Measurements from ENCODE around the gene INSC. TPM values are rescaled to one million over a fixed set of nuclear protein-coding genes. Genes with fewer than 3 reads are reported as not detected.

INSC gene
- total RNA-seq, 1 experiment from 2014 or later = 0.17 TPM

GRCh38 chr11:15275141-15275540, 160.4 kb downstream of the INSC start:
- H3K4me3 ChIP-seq (replicated peaks in 1 of 2; ENCODE audit: low read depth in 1 of 2, low read length in 2 of 2) = no peak overlapping the region
- H3K4me2 ChIP-seq (ENCODE audit: low read length) = no peak overlapping the region
- H3K9ac ChIP-seq (ENCODE audit: low read length) = no peak overlapping the region
- ChIA-PET CTCF (no interaction called here), RAD21 (ENCODE audit: low non-redundant PET in 1 of 2, low total read pairs in 2 of 2, uncharacterized antibody in 2 of 2, unreplicated experiment in 2 of 2) (no interaction called here), POLR2A (no interaction called here)
- DNase-seq (ENCODE audit: low read depth, low spot score) = no peak
- no peak overlapping the region for H2AFZ ChIP-seq (ENCODE audit: low read depth, low read length, poor library complexity, severe bottlenecking)
- no peaks in the 10 kb centered on the region for H3K9me2 ChIP-seq (ENCODE audit: insufficient read depth)
- intact Hi-C loops (cut with micrococcal nuclease) = no loop called here
- ATAC-seq = no peak
- no peaks in the 10 kb centered on the region for H4K20me1 ChIP-seq (ENCODE audit: insufficient read depth)
- TF ChIP-seq POLR2AphosphoS5 (IDR thresholded peaks at IDR 0.05; ENCODE audit: low read depth, low read length) (no peak), SRF (IDR thresholded peaks at IDR 0.05; ENCODE audit: low read depth) (no peak), EGR1 (IDR thresholded peaks at IDR 0.05; ENCODE audit: low read depth) (no peak), ELF1 (IDR thresholded peaks at IDR 0.05; ENCODE audit: borderline replicate concordance, low read depth) (no peak), CEBPB (IDR thresholded peaks at IDR 0.05; ENCODE audit: low read depth) (no peak), YY1 (IDR thresholded peaks at IDR 0.05; ENCODE audit: extremely low read depth, insufficient replicate concordance, low read depth, low read length) (no peak), ZNF274 (IDR thresholded peaks at IDR 0.05; ENCODE audit: low read depth, low read length) (no peak), ATF3 (IDR thresholded peaks at IDR 0.05) (no peak), MAX (IDR thresholded peaks at IDR 0.05) (no peak)
- BruUV-seq (replicated peaks) = no TSS peak
- H3K9me3 ChIP-seq (ENCODE audit: control insufficient read depth in 1 of 2, insufficient read depth in 1 of 2, low read depth in 1 of 2, low read length in 2 of 2) = no peaks in the 10 kb centered on the region
- H3K27me3 ChIP-seq (ENCODE audit: insufficient read depth, low read length) = peaks cover 19% of the 10 kb centered on the region; the same call in 1 of the 2 replicates
- H3K27ac ChIP-seq (ENCODE audit: low read depth, low read length) = no peak overlapping the region
- H3K4me1 ChIP-seq (ENCODE audit: control insufficient read depth in 1 of 2, insufficient read depth in 2 of 2, low read length in 2 of 2) = 0 out of 4 replicates have a peak, but pooled peaks cover 0 to 4% of the 10 kb centered on the region in 2 experiments
- H3K36me3 ChIP-seq (ENCODE audit: control insufficient read depth in 1 of 2, insufficient read depth in 2 of 2, low read length in 2 of 2) = no peaks in the 10 kb centered on the region
- no peaks in the 10 kb centered on the region for H3K79me2 ChIP-seq (ENCODE audit: insufficient read depth, low read length)

GRCh38 chr11:15276621-15277020, 161.9 kb downstream of the INSC start:
- Histone ChIP-seq H3K27ac (ENCODE audit: low read depth, low read length) (no peak overlapping the region), H3K9ac (ENCODE audit: low read length) (no peak overlapping the region), H3K79me2 (ENCODE audit: insufficient read depth, low read length) (no peaks in the 10 kb centered on the region), H3K36me3 (ENCODE audit: control insufficient read depth in 1 of 2, insufficient read depth in 2 of 2, low read length in 2 of 2) (no peaks in the 10 kb centered on the region), H3K9me3 (ENCODE audit: control insufficient read depth in 1 of 2, insufficient read depth in 1 of 2, low read depth in 1 of 2, low read length in 2 of 2) (no peaks in the 10 kb centered on the region), H2AFZ (ENCODE audit: low read depth, low read length, poor library complexity, severe bottlenecking) (no peak overlapping the region), H4K20me1 (ENCODE audit: insufficient read depth) (no peaks in the 10 kb centered on the region), H3K27me3 (ENCODE audit: insufficient read depth, low read length) (peaks cover 19% of the 10 kb centered on the region; the same call in 1 of the 2 replicates), H3K4me3 (replicated peaks in 1 of 2; ENCODE audit: low read depth in 1 of 2, low read length in 2 of 2) (no peak overlapping the region), H3K4me2 (ENCODE audit: low read length) (no peak overlapping the region), H3K4me1 (ENCODE audit: control insufficient read depth in 1 of 2, insufficient read depth in 2 of 2, low read length in 2 of 2) (0 out of 4 replicates have a peak, but pooled peaks cover 0 to 4% of the 10 kb centered on the region in 2 experiments), H3K9me2 (ENCODE audit: insufficient read depth) (no peaks in the 10 kb centered on the region)
- ATAC-seq (no peak), DNase-seq (ENCODE audit: low read depth, low spot score) (peak; percentile 4)
- CTCF ChIA-PET = interaction anchor here (0.9 to 2.0 kb wide), 3 partner anchors 11 to 368 kb away, joined by 3 to 6 read pairs (median 6); no protein-coding TSS in a partner anchor
- intact Hi-C loops (cut with micrococcal nuclease) = no loop called here
- POLR2A ChIA-PET = no interaction called here
- RAD21 ChIA-PET (ENCODE audit: low non-redundant PET in 1 of 2, low total read pairs in 2 of 2, uncharacterized antibody in 2 of 2, unreplicated experiment in 2 of 2) = no interaction called here
- TF ChIP-seq CTCF (IDR thresholded peaks at IDR 0.05 in 2 of 3, conservative IDR thresholded peaks at IDR 0.05 in 1 of 3; ENCODE audit: borderline replicate concordance in 1 of 3, insufficient read depth in 1 of 3, low read depth in 2 of 3, low read length in 2 of 3) (peak; percentile 21 to 50 (median 41); a peak in 4 of 6 replicates), RAD21 (IDR thresholded peaks at IDR 0.05; ENCODE audit: low read depth) (peak; percentile 59), CEBPB (IDR thresholded peaks at IDR 0.05; ENCODE audit: low read depth) (no peak)
- BruUV-seq (replicated peaks) = no TSS peak

All from HCT116 (cell line).